GM18502 (cell line): ENCODE results near the gene PRPF40B.

Source experiments
- ATAC-seq: cut with Tn5 transposase; IDR thresholded peaks from one replicate; pipeline ENCODE4 v1.9.1; 2021; ENCODE audit warnings: mild to moderate bottlenecking; ENCODE audit not compliant: unreplicated experiment, poor library complexity

PRPF40B gene

GRCh38 chr12:49675137-49675536, 51.8 kb downstream of the PRPF40B start:
- ATAC-seq = no peak

GRCh38 chr12:49678711-49679110, 55.4 kb downstream of the PRPF40B start:
- ATAC-seq = no peak

GRCh38 chr12:49680075-49680474, 56.7 kb downstream of the PRPF40B start:
- ATAC-seq = no peak

- no peak for ATAC-seq
These were observed 60.4 kb downstream of the PRPF40B start for GRCh38 chr12:49683599-49684309.

DNA sequence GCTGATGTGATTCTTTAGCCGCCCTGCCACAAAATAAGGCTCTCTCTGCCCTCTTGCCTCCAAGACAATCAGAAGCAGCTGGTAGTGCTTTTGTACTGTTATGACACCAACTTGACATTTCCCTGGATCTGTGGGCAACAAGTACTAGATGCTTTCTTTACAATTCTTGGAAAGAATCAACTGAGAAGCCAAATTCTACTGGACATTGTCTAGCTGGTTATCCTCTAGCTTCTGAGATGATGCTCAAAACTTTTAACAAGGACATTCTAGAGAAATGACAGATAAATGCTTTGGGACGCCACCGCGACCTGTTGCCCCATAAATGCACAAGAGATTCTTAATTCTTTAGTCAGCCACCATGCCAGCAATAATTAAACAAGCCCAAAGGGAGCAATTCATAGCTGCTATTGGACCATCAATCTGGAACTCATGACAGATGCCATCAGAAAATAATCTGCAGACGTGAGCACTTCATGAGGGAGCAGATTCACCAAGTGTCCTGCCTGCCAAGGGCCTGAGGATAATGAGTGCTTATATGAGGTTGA, 61.0 kb downstream of the PRPF40B start:
- ATAC-seq = no peak

DNA sequence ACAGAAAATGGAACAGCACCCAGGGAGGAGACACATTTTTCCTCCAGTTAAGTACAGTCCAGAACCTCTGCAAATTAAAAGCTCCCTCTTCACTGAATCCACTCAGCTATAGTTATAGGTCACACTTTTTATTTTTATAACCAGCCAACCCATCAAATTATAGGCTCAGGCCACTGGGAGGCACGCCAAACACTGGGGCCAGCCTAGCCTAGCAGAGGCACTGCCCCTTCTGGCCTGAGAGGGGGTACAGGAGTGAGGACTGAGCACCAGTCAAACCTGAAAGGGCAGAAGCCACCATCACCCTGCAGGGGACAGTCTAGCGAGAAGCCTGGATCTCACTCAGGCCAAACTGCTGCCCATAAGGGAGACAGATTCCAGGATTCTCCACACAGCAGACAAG, 64.6 kb downstream of the PRPF40B start:
- no peak for ATAC-seq

DNA sequence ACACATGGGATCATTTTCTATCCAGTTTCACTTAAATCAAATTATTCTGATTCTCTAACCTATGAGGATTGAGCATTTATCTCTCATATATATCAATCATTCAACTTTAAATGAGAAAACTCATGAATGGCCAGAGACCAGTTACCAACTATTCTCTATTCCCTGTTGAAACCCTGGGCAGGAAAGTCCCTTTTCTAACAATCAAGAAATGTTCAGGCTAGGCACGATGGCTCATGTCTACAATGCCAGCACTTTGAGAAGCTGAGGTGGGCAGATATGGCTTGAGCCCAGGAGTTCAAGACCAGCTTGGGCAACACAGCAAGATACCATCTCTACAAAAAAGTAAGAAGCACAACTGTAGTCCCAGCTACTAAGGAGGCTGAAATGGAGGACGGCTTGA, 65.9 kb downstream of the PRPF40B start:
- no peak for ATAC-seq

DNA sequence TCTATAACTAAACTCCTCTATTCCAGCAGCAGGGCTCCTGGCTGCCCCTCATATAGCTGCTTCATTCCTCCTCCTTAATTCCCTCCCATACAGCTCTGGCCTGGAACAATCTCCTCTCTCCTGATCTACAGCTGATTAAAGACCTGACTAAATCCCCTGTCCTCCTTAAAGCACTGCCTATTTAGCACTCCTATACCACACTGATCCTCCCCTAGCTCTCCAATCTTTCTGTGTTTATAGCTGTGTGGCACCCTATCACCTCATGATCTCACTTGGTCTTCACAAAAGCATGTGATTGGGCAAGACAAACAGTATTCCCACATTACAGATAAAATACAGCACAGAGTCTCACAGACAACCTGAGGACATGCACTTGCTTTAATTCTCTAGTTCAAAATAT, 66.4 kb downstream of the PRPF40B start:
- ATAC-seq = no peak

- ATAC-seq = no peak
These were observed 69.5 kb downstream of the PRPF40B start for GRCh38 chr12:49692851-49693250.

GRCh38 chr12:49693931-49694444, 70.6 kb downstream of the PRPF40B start:
- no peak for ATAC-seq
